Stimulated activated CD4-positive, alpha-beta T cell treated with anti-CD3 and anti-CD28 coated beads, Interleukin-4, amount 100 ng/mL, for 4 hours (primary cell): ENCODE results near the gene PRKAG2.

Experiments
- DNase-seq, 2 experiments: peaks; one replicate each; pipeline ENCODE4 v3.0.0-alpha.2; 2020

The PRKAG2 gene

DNA sequence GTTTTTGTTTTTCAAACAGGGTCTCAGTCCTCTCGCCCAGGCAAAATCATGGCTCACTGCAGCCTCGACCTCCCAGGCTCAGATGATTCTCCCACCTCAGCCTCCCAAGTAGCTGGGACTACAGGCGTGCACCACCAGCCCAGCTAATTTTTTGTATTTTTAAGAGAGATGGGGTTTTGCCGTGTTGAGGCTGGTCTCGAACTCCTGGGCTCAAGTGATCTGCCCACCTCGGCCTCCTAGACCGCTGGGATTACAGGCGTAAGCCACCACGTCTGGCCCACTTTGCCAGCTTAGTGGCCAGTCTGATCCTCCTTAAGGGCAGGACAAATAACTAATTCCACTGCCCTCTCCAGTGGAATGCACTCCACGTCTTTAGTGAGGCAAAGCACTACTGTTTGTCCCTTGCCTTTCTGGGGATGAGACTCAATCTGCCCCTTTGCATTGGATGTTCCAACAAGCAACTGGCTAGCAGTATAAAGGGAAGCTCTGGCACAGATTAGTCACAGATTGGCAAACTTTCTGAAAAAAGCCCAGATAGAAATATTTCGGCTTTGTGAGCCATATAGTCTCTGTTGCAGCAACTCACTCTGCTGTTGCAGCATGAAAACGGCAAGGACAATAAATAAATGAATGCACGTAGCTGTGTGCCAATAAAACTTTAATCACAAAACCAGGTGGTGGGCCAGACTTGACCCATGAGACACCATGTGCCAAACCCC lies 213.4 kb downstream of the PRKAG2 start:
- DNase-seq = no peak

DNA sequence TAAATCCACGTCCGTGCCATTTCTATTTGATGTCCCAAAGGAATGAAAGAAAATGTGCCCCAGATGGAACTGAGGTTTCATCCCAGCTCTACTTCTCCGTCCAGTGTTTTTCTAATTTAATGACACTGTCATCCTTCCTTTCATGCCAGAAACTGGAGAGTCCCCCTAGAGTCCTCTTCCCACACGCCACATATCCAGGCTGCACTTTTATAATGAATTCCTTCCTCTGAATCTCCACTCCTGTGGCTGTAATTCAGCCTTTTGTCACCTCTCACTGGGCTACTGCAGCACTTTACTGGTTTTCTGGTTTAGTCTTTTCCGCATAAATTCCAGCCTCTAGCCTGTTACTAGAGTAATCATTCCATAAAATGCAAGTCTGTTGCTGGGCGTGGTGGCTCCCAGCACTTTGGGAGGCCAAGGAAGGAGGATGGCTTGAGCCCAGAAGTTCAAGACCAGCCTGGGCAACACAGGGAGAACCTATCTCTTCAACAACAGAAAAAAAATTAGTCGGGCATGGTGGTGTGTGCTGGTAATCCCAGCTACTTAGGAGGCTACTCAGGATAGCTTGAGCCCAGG lies 214.6 kb downstream of the PRKAG2 start:
- no peak for DNase-seq

DNA sequence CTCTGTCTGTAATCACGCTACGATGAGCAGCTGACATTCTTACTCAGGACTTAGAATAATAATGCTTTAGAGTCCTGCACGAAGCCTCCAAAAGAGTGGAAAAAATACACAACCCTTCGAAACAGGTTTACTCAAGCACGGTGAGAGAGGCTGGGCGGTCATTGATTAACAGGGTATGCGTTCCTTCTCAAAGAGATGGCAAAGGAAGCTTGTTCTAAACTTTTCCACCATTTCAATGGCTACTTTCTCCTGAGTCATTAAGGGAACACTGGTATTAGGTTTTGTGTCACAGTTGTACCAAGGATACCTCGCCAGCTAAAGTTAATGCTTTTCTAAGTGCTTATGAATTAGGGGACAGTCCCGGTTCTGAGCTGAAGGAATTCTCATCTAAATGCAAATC lies 215.3 kb downstream of the PRKAG2 start:
- no peak for DNase-seq

DNA sequence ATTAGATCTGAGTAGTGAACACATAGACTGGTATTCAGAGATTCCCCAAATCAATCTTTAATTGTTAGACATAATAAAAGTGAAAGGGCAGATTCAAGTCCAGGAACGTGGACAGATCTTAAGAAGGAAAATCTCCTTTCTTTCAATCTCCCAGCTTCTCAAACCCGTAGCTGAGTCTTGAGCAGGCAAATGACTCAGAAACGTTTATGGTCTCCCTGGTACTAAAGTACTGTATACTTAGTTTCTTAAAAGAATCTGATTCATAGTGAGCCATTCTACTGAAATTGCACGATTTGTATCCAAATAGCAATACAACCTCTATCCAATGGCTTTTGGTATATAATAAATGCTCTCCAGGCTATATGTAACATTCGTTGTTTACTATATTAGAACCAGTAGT lies 216.8 kb downstream of the PRKAG2 start:
- DNase-seq = no peak

DNA sequence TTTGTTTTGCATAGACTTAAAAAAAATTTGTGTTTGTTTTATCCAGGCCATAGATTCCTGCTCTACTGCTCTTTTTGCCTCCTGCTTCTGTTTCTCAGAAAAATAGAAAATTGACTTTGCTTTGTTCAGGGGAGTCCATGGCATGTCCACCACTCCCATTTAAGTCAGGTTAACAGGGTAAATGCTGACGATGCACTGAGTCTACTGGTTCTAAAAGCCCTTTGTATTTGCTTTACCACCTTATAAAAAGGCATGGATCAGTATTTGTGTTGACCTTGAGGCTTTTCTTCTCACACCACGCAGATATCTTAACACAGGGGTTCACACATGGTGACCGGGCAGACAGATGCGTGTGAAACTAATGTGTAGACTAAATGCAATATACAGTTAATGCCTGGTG lies 217.7 kb downstream of the PRKAG2 start:
- no peak for DNase-seq

DNA sequence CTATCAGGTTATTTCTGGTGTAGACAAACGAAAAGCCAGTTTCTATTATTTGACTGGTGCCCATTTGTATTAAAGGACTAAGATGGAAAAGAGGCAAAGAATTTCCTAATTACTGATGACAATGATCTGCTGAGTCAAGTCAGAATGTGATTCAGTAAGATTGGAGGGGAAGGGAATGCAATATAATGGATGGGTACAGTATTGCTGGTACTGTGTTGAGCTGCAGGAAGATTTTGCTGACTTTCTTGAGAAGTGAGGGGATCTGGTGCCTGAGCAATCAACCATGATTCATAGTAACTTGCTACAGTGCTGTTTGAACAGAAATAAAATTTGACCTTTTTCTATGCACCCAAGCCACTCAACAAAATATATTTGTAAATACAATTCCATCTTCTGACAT lies 218.1 kb downstream of the PRKAG2 start:
- no peak for DNase-seq

DNA sequence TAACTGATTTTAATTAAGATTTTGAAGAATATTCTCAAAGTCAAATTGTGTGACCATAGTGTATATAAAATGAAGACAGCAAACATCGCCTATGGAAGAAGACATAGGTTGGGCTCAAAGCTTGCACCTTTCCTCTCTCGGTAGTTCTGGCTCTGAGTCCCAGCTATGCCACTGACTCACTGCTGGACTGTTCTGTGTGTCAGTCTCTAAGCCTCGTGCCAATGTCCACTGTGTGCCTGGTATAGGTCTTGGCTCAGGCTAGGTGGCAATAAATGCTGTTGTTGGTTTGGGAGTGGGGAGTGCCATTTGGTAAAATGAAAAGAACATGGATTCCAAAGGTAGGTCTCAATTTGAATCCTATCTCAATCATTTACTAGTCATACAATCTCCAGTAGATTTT lies 219.7 kb downstream of the PRKAG2 start:
- no peak for DNase-seq

DNA sequence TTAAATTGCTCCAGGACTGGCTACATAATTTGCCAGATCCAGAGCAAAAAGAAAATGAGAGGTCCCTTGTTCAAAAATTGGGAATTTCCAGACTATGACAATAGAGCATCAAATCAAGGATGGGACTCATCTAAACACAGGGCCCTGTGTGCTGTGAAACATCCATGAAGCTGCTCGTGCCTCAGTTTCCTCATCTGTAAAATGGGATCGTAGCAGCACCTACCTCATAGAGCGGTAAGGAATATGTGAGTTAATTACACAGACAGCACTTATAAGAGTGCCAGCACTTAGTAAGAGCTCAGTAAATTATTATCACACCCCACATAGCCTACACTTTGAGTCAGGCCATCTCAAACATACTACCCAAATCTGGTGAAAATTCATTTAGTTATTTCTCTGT lies 221.4 kb downstream of the PRKAG2 start:
- DNase-seq = no peak

DNA sequence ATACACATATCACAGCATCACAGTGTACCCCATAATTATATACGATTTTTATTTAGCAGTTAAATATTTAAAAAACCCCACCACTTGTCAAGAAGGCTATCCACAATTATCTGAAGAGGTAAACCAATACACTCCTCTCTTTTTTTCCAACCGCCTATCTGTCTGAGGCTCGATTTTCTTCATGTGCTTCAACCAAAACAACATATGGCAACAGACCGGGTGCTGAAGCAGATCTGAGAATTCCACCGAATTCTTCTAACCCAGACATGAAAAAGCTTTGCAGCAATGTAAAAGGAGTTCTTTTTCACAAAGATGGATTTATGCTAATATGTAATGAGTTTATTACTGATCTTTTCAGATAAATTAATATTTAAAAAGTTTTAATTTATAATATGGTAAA lies 224.8 kb downstream of the PRKAG2 start:
- DNase-seq = no peak

DNA sequence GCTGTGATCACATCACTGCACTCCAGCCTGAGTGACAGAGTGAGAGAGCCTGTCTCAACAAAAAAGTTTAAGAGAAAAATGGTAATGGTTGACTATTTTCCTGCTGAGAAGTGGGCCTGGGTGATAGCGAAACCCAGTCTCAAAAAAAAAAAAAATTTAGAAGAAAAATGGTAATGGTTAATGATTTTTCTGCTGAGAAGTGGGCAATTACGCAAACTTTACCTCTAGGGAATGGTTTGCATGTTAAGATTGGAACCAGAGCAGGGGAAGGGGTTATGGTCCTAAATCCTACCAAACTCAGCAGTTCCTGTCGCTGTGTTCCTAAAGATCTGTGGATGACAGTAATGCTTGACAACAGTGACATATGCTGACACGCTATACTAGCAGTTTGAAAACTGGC lies 226.8 kb downstream of the PRKAG2 start:
- no peak for DNase-seq

DNA sequence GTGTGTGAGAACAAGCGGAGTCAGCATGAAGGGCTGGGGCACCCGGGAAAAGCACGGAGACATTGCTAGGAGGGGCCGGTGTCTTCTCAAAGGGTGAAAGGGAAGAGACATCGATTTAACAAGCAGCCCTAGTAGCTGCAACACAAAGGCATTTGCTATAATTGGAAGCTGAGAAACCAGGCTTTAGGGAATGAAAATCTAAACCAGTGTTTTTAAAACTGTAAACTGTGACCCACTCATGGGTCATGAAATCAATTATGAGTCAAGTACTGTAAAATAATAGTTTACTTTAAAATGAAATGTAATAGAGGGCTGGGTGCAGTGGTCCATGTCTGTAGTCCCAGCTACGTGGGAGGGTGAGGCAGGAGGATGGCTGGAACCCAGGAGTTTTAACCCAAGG lies 228.5 kb downstream of the PRKAG2 start:
- no peak for DNase-seq

DNA sequence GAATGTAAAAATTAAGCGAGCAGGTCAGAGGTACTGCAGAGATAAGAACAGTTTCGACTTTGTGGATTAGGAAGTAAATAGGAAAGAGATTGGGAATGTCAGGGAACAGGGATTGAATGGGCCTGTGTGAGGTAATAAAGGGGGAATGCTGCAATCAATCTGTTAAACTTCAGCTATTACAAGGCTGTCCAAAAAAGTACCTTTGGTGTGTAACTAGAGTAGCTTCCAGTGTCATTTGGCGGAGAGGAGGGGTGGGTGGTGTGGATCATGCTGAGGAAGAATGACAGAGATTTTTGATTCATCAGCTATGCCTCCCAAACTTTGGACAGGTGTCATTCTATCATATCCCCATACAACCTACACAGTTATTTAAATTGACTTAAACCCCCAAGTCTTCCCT lies 229.0 kb downstream of the PRKAG2 start:
- DNase-seq = no peak

DNA sequence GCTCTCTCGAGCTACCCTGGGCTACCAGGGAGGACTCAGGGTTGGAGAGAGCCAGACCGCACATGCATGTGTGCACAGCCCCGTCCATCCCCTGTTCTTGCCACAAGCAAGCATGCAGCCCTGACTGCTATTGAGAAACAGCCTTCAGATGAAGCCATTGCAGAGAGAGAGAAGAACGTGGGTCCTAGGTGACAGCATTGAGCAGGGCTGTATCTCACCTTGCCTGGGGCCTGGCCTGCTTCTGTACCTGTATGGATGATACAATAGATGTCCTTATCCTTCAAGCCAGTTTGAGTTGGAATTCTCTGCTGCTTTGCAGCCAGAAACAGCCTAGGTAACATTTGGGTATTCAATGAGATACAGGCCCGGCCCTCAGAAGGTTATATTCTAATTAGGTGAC lies 229.9 kb downstream of the PRKAG2 start:
- no peak for DNase-seq

DNA sequence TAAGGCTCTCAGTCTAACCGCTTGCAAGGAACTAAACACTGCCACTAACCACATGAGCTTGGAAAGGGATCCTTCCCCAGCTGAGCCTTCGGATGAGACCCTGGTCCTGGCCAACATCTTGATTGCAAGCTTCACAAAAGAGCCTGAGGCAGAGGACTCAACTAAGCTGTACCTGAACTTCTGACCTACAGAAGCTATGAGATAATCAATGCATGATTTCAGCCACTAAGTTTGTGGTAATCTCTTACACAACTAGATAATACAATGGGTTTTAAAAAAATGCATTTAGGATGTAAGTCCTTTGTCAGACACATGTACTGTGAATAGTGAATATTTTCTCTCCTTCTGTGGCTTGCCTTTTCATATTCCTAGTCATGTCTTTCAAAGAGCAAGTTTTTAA lies 231.6 kb downstream of the PRKAG2 start:
- DNase-seq = no peak

DNA sequence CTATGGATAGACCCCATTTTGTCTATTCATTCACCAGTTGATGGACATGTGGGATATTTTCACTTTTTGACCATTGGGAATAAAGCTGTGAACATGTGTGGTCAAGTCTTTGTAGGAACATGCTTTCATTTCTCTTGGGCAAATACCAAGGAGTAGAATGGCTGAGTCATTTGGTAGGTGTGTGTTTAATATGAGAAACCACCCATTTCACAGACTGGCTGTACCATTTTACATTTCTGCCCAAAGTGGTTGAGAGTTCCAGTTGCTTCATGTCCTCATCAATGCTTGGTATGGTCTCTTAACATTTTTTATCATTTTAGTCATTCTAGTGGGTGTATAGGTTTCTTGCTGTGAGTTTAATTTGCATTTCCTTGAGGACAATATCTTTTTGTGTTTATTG lies 232.4 kb downstream of the PRKAG2 start:
- no peak for DNase-seq

DNA sequence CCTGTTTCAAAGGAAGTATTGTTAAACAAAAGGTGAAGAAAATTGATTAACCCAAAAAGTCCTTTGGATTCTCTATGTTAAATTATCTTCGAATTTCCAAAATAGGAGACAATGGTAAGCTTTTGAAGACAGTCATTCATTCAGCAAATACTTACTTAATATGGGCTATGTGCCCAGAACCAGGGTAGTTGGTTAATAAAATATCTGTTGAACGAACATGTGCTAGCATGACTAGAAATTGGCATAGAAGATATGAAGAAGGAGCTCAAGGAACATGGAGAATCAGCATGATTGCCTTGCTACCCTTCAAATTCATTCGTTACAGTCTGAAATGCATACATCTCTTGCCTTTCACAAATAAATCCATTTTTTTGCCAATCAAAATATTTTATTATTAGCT lies 234.2 kb downstream of the PRKAG2 start:
- no peak for DNase-seq

DNA sequence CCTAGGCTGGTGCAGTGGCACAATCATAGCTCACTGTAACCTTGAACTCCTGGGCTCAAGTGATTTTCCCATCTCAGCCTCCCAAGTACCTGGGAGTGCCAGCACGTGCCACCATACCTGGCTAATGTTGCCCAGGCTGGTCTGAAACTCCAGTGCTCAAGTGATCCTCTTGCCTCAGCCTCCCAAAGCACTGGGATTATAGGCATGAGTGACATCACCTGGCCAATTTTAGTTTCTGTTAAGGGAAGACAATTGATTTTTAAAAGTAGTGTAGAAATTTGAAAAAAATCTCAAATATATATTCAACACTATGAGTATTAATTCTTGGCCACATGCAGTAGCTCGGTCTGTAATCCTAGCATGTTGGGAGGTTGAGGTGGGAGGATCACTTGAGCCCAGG lies 235.3 kb downstream of the PRKAG2 start:
- no peak for DNase-seq

DNA sequence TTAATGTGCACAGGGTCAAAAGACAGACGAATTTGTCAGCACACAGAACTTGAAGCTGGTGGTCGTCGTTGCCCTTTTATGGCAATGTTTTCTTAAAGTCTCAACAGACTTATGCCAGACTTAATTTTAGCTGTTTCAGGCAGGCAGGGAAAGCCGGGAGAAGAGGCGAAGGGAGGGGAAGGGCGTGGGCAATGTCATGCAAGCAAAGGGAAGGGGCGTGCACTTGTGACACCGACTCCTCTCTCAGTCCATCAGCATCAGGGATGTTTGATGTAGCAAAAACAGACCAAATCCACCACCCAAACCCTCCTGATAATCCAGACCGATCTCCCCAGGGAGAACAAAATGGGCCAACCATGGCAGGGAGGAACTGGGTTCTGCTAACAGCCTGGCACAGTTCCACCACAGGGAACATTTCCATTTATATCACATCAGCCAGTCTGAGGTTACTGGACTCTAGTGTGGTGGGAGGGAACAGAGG lies 239.1 kb downstream of the PRKAG2 start:
- DNase-seq = no peak

DNA sequence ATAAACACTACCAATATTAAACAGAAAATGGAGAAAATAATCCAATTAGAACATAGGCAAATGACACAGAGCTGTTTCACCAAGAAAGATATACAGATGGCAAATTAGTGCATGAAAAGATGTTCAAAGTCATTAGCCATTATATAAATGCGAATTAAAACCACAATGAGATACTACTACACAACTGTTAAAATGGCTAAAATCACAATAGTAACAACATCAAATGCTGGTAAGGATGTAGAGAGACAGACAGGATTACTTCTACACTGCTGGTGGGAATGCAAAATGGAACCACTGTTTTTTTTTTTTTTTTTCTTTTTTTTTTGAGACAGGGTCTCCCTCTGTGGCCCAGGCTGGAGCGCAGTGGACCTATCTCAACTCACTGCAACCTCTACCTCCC lies 242.3 kb downstream of the PRKAG2 start:
- no peak for DNase-seq

DNA sequence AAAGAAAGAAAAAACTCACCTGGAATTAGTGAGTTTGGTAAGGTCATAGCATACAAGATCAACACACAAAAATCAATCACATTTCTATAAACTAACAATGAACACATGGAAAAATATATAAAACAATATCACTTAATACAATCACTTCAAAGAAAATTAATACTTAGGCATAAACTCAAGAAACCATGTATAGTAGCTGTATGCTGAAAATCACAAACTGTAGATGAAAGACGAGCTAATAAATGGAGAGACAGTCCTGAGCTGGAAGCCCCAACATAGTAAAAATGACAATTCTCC lies 243.5 kb downstream of the PRKAG2 start:
- DNase-seq = no peak

DNA sequence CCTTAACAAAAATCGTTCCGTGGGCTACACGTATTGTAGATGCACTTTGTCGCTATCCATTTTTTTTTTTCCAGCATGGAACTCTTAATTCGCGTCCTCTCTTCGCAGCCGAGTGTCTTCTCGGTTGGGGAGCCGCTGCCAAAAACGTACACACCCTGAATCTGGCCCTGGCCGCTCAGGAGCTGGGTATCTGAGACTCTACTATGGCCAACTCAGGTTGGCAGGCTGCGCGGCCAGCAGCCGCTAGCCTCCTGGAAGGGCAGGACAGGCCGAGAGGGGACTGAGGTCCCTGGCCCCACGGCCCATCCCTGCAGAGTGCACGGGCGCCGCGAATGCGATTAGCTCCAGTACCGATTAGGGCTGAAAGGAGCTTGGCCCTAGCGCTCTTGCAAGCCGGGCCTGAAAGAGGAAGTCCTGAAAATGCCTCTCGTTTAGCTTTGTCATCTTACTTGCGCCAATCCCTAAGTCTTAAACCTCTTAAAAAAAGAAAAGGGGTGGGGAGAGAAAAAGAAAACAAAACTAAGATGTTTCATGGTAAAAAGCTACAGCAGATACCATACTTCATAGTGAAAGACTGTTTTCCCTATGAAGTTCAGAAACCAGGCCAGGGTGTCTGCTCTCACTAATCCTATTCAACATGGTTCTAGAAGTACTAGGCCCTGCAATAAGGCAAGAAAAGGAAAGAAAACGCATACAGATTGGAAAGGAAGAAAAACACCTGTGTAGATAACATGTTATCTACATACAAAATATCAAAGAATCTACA lies 244.0 kb downstream of the PRKAG2 start:
- DNase-seq = peak; percentile 43 to 47

DNA sequence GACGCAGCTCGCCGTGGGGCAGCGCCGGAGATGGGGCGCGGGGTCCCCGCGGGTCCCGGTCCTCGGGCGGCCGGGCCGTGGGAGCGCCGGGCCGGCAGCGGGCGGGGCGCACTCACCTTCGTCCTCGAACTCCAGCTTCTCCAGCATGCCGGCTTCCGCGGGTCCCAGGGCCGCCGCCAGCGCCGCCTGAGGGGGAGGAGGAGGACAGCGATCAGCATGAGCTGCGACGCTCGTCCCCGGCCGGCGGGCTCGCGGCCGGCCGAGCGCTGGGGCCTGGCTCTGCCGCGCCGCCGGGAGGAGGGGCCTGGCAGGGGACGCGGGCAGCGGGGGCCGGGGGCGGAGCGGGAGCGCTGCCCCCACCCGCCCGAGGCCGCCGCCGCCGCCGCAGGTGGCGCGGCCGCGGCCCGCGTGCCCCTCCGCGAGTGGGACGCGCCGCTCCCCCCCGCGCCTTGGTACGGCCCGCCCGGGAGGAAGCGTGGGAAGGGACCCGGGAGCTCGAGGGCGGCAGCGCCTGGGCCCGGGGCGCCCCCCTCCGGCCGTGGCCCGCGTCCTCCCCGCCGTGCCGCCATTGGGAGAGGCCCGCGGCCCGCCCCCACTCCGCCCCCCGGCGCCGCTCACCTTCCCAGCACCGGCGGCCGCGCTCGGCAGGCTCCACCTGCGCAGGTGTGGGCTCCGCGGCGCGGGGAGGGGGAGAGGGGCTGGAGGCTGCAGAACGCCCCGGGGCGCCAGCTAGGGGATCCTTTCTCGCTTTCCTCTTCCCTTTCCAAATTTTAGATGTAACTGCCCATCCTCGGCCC lies 244.8 kb downstream of the PRKAG2 start:
- DNase-seq = peak; percentile 89 to 90

DNA sequence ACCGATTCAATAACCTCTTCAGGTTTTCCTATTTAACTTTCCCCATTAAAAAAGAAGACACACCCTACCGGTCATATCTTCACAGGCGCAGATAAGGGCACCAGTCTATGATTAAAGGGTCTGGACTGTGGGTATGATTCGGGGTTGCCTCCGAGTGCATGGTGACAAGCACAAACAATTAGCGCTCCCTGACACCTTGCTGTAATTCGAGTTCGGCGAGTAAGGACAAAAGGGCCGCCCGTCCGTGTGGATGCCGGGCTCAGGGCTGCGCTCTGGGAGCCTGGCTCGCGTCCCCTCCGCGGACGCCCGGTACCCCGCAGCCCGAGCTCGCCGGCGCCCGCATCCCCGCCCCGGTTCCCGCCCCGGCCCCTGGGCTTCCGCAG lies 245.4 kb downstream of the PRKAG2 start:
- peak in 1 of 2 experiments; percentile 8 for DNase-seq
